GM18526 (cell line): ENCODE data around the gene SLIT1.

Experiments used
- POLR2A ChIP-seq: IDR thresholded peaks from 3 replicates; pipeline ENCODE4 v1.6.1; 2011; ENCODE audit not compliant: insufficient read length; ENCODE audit errors: extremely low read depth

Gene SLIT1

DNA sequence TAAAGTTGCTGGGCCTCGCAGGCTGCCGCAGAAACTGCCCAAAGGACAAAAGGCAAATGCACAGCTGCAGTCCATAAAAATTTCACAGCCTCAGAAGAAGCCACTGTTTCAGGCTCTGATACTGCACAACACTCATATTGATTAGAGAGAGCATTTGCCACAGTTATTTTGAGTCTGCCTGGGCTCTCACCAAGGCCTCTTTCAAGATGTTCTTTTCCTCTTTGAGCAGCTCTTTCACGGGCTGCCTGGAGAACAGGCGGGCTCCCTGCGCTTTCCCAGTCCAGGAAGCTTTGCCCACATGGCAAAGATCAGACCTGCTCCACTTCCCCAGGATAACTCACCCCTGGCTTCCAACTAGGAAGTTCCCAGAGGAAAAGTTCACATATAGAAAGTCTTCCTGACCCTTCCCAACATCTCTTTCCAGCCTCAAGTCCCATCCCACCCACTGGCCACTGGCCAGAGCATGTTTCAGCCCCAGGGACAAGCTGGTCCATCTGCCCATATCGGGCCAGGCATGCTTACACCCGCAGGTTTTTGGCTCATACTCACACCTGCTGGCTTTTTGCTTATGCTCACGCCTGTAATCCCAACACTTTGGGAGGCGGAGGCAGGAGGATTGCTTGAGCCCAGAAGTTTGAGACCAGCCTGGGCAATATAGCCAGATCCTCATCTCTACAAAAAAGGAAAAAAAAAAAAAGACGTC is 3.3 kb downstream of the SLIT1 start:
- no peak for TF ChIP-seq POLR2A

- no peak for TF ChIP-seq POLR2A
These were observed 4.8 kb downstream of the SLIT1 start for GRCh38 chr10:97180986-97181385.

DNA sequence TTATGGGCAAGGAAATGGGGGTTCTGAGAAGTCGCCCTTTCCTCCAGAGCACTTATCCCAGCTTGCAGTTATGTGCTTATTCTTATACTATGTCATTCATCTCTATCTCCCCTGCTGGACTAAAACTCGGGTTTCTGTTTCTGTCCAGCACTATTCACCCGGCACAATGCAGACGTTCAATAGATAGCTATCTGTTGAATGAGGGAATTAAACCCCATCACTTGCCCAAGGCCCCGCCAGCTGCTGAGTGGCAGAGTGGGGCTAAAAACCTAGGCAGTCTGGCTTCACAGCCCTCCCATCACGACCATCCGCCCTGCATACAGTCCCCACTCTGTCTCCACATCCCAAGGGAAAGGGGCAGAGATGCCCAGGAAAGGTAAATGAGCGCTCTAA is 5.4 kb downstream of the SLIT1 start:
- TF ChIP-seq POLR2A, result no peak

GRCh38 chr10:97179731-97180362 is 5.9 kb downstream of the SLIT1 start:
- no peak for TF ChIP-seq POLR2A

- TF ChIP-seq POLR2A, result no peak
These were observed 6.4 kb downstream of the SLIT1 start for GRCh38 chr10:97179311-97179710.

- TF ChIP-seq POLR2A, result no peak
These were observed 7.7 kb downstream of the SLIT1 start for GRCh38 chr10:97178074-97178473.

DNA sequence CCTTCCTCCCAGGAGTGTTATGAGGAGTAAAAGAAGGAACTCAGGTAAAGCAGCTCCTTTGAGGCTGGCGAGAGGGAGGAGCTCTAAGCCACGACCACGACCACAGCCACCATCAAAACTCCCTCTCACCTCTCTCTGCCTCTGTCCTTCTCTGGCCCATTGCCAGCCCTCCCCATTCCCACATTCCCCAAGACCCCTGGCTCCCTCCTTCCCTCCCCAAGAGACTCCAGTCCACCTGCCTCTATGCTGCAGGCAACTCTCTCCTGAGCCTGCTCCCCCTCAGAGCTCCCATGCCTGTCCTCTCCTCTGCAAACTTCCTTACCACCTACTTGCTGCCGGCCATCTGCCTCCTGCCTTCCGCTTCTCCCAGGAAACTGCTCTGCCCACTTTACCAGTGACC is 9.5 kb downstream of the SLIT1 start:
- no peak for TF ChIP-seq POLR2A

DNA sequence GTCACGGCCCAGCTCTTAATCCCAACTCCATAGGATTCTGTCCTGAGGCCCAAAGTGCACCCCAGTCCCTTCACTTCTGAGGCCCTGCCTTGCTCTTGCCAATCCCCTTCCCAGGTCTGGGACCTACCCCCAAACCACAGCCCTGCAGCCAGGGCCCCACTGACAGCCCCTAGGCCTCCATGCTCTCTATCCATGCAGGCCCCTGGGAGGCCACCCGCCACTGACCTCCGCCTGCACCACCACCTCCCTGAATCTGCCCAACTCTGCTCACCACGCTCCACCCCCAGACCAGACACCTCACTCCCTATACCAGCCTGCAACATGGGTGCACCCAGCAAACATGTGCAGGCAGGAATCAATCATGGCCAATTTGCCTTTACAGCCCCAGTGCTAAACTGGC is 10.2 kb downstream of the SLIT1 start:
- no peak for TF ChIP-seq POLR2A

- no peak for TF ChIP-seq POLR2A
These were observed 10.8 kb downstream of the SLIT1 start for GRCh38 chr10:97174941-97175340.

- TF ChIP-seq POLR2A, result no peak
These were observed 11.4 kb downstream of the SLIT1 start for GRCh38 chr10:97174276-97174775.

GRCh38 chr10:97173036-97173435 is 12.7 kb downstream of the SLIT1 start:
- no peak for TF ChIP-seq POLR2A

GRCh38 chr10:97171001-97171400 is 14.8 kb downstream of the SLIT1 start:
- TF ChIP-seq POLR2A, result no peak

DNA sequence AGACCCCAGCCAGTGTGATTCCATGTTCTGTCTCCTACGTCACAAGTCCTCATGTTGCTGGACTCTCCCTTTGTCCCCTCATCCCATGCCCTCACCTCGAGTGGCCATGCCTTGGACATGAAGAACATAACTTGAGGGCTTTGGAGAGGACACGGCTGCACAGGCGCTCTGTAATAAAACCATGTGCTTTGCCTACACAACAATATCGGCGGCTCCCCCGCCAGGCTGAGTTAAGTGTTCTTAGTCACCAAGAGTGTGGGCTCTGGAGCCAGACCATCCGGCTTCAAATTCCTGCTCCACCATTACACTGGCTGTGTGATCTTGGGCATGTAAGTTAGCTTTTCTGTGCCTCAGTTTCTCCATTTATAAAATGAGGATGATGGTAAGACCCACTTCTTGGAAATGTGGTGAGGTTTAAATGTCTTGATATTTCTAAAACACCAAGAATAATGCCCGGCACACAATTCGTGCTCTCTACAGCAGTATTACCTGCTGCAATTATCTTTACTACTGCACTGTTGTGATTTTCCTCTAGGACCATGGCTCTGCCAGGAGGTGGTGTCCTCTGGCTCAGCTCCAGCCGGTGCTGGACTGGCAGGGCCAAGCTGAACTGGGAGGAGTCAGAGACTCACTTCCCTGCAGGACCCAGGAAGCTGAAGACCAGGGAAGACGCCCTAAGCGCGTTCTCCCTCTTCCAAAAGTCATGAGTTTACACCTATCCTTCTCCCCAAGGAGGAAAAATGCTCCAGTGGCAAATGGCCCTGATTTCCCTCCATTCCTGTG is 15.7 kb downstream of the SLIT1 start:
- no peak for TF ChIP-seq POLR2A

DNA sequence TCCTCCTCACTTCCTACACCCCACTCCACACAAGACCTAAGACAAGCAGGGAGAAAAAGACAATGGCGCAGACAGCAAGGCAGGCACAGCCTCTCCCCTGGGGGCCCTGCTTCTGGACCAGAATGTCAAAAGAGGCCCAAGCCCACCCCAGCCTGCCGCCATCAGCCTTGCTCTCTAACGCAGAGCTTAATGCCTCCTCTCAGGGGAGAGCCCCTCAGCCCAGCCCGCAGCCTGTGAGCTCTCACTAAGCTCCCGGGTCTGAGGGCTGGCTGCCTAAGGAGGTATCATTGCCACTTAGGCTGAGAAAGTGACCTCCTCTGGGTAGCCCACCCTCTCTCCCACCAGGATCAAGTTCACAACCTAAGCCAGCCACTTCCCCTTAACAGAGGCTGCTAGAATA is 16.7 kb downstream of the SLIT1 start:
- no peak for TF ChIP-seq POLR2A

- TF ChIP-seq POLR2A, result no peak
These were observed 17.1 kb downstream of the SLIT1 start for GRCh38 chr10:97168645-97169044.

DNA sequence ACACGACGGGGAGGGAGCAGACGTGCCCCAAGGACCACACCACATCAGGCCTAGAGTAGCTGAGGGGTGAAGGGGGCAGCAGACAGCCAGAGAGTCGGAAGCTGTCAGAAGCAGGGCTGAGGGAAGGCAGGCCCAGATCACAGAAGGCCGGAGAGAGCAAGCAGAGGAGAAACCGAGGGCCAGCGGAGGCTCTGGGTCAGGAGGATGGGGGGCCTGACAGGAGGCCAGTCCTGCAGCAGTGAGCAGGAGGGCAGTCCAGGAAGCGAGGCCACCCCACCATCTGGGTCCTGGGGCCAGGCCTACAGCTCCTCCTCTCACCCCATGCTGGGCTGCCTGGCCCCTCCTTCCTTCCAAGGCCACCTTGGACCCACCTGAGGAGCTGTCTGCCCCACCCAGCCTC is 20.3 kb downstream of the SLIT1 start:
- no peak for TF ChIP-seq POLR2A

DNA sequence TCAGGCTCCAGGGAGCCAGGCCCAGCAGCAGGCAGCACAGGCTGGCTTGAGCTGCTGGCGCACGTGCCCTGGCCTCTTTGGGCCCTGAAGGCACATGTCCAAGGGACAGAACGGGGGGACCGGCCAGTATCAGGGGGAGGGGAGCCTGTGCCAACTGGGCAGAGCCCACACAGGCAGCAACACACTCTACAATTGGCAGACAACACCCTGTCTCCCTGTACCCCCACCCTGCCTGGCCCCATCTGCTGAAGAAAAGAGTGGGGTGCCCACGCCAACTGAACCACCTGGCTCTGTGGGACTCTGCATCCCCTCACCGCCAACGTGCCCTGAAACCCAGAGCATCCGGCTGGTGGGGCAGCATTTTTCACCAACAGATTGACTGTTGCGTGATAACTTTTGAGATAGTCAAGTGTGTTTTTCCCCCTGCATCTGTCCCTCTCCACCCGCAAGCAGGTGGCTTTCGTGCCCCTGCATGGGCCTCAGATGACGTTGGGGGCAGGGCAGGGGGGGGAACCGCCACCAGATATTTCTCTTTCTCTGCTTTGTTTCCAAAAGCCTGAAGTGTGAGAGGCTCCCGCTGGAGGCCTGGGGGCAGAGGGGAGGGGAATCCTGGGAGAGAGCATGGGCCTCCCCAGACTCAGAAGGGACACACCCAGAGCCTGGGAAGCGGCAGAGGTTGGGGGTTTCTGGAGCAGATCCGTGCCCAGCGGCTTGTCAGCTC is 21.8 kb downstream of the SLIT1 start:
- no peak for TF ChIP-seq POLR2A
